Measurements from ENCODE around the gene GOLGA6L10.
"Not testable (repeated sequence)": the region's sequence is repeated elsewhere in the genome, so short reads cannot be mapped to it uniquely, and the experiment has no call there.

GOLGA6L10 gene

GRCh38 chr15:82349375-82349774, at the start of gene GOLGA6L10:
Gene GOLGA6L10 (minus strand): TSS chr15:82349475. CDS start chr15:82349375, 100 bp downstream.
- not testable (repeated sequence) for H3K4me3 ChIP-seq (ENCODE audit: low read length)

GRCh38 chr15:82398785-82399184, 49.5 kb upstream of the GOLGA6L10 start:
- no peak overlapping the region for H3K4me3 ChIP-seq (ENCODE audit: low read length)
- TF ChIP-seq ZNF274 (IDR thresholded peaks at IDR 0.05; ENCODE audit: low read depth, low read length): no peak

GRCh38 chr15:82397817-82398216, 48.5 kb upstream of the GOLGA6L10 start:
- no peak overlapping the region for H3K4me3 ChIP-seq (ENCODE audit: low read length)
- no peak for TF ChIP-seq ZNF274 (IDR thresholded peaks at IDR 0.05; ENCODE audit: low read depth, low read length)

- not testable (repeated sequence) for H3K4me3 ChIP-seq (ENCODE audit: low read length)
These were observed 46.5 kb upstream of the GOLGA6L10 start for GRCh38 chr15:82395788-82396187.

GRCh38 chr15:82393671-82394070, 44.4 kb upstream of the GOLGA6L10 start:
- no peak overlapping the region for H3K4me3 ChIP-seq (ENCODE audit: low read length)
- TF ChIP-seq ZNF274 (IDR thresholded peaks at IDR 0.05; ENCODE audit: low read depth, low read length): no peak

- H3K4me3 ChIP-seq (ENCODE audit: low read length): not testable (repeated sequence)
These were observed 42.8 kb upstream of the GOLGA6L10 start for GRCh38 chr15:82392077-82392476.

- H3K4me3 ChIP-seq (ENCODE audit: low read length): not testable (repeated sequence)
These were observed 40.9 kb upstream of the GOLGA6L10 start for GRCh38 chr15:82390152-82390551.

GRCh38 chr15:82387209-82387608, 37.9 kb upstream of the GOLGA6L10 start:
- H3K4me3 ChIP-seq (ENCODE audit: low read length): not testable (repeated sequence)

GRCh38 chr15:82381330-82381955, 32.2 kb upstream of the GOLGA6L10 start:
- not testable (repeated sequence) for H3K4me3 ChIP-seq (ENCODE audit: low read length)

GRCh38 chr15:82379552-82379951, 30.3 kb upstream of the GOLGA6L10 start:
- not testable (repeated sequence) for H3K4me3 ChIP-seq (ENCODE audit: low read length)

- H3K4me3 ChIP-seq (ENCODE audit: low read length): not testable (repeated sequence)
These were observed 24.4 kb upstream of the GOLGA6L10 start for GRCh38 chr15:82373661-82374060.

- TF ChIP-seq ZNF274 (IDR thresholded peaks at IDR 0.05; ENCODE audit: low read depth, low read length): no peak
- no peak overlapping the region for H3K4me3 ChIP-seq (ENCODE audit: low read length)
These were observed 22.4 kb upstream of the GOLGA6L10 start for GRCh38 chr15:82371656-82372055.

GRCh38 chr15:82367790-82368189, 18.5 kb upstream of the GOLGA6L10 start:
- not testable (repeated sequence) for H3K4me3 ChIP-seq (ENCODE audit: low read length)

GRCh38 chr15:82365692-82366323, 16.5 kb upstream of the GOLGA6L10 start:
- not testable (repeated sequence) for H3K4me3 ChIP-seq (ENCODE audit: low read length)

GRCh38 chr15:82364548-82364947, 15.3 kb upstream of the GOLGA6L10 start:
- not testable (repeated sequence) for H3K4me3 ChIP-seq (ENCODE audit: low read length)

GRCh38 chr15:82362790-82363189, 13.5 kb upstream of the GOLGA6L10 start:
- H3K4me3 ChIP-seq (ENCODE audit: low read length): not testable (repeated sequence)

- not testable (repeated sequence) for H3K4me3 ChIP-seq (ENCODE audit: low read length)
These were observed 11.3 kb upstream of the GOLGA6L10 start for GRCh38 chr15:82360618-82361017.

GRCh38 chr15:82355055-82355454, 5.8 kb upstream of the GOLGA6L10 start:
- H3K4me3 ChIP-seq (ENCODE audit: low read length): not testable (repeated sequence)

- peak overlapping the region; percentile 25; the same call in 1 of the 2 replicates for H3K4me3 ChIP-seq (ENCODE audit: low read length)
These were observed 5.3 kb upstream of the GOLGA6L10 start for GRCh38 chr15:82354546-82354945.

- not testable (repeated sequence) for H3K4me3 ChIP-seq (ENCODE audit: low read length)
These were observed 1.6 kb downstream of the GOLGA6L10 start for GRCh38 chr15:82347645-82348044.

GRCh38 chr15:82345176-82345575, 4.1 kb downstream of the GOLGA6L10 start:
- H3K4me3 ChIP-seq (ENCODE audit: low read length): not testable (repeated sequence)

- H3K4me3 ChIP-seq (ENCODE audit: low read length): not testable (repeated sequence)
These were observed 4.9 kb downstream of the GOLGA6L10 start for GRCh38 chr15:82344421-82344820.

All from GM08714 (cell line).